ENCODE results near the gene RFPL4AL1.

DNA sequence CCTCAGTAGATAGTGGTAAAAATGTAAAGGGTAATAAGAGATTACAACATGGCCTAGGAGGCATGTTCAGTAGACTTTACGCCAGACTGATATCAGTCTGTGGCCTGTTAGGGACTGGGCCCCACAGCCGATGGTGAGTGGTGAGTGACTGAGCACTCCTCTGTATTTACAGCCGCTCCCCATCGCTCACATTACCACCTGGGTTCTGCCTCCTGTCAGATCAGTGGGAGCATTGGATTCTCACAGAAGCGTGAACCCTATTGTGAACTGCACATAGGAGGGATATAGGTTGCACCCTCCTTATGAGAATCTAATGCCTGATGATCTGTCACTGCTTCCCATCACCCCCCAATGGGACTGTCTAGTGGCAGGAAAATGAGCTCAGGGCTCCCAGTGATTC, 45.0 kb downstream of the RFPL4AL1 start:
- no peak for TF ChIP-seq CTCF (IDR thresholded peaks at IDR 0.05)
- TF ChIP-seq POLR2A (IDR thresholded peaks at IDR 0.05), result no peak

Data from uterus (tissue), 2 donors.